Activated naive CD4-positive, alpha-beta T cell treated with Interleukin-2 at 50 U/mL for 16 hours (primary cell): Measurements from ENCODE around the gene CBX4.

Experiments
- DNase-seq: peaks from one replicate; pipeline ENCODE4 v3.0.0-alpha.2; 2020

The CBX4 gene

DNA sequence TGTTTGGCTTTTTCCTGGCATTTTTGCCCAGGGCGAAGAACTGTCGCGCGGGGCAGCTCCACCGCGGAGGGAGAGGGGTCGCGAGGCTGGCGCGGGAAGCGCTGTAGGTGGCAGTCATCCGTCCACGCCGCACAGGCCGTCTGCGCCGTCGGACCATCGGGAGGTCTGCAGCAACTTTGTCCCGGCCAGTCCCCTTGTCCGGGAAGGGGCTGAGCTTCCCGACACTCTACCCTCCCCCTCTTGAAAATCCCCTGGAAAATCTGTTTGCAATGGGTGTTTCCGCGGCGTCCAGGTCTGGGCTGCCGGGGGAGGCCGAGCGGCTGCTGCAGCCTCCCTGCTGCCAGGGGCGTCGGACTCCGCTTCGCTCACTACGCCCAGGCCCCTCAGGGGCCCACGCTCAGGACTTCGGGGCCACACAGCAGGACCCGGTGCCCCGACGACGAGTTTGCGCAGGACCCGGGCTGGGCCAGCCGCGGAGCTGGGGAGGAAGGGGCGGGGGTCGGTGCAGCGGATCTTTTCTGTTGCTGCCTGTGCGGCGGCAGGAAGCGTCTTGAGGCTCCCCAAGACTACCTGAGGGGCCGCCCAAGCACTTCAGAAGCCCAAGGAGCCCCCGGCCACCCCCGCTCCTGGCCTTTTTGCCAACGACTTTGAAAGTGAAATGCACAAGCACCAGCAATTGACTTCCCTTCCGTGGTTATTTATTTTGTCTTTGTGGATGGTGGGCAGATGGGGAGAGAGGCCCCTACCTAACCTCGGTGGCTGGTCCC lies 2.3 kb upstream of the CBX4 start:
- peak; percentile 22 for DNase-seq

DNA sequence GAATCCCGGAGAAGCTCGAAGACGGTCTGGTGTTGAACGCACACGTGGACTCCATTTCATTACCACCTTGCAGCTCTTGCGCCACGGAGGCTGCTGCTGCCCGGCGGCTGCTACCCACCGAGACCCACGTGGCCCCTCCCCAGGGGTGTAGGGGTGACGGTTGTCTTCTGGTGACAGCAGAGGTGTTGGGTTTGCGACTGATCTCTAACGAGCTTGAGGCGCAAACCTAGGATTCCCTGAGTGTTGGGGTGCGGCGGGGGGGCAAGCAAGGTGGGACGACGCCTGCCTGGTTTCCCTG lies 1.7 kb upstream of the CBX4 start:
- no peak for DNase-seq

DNA sequence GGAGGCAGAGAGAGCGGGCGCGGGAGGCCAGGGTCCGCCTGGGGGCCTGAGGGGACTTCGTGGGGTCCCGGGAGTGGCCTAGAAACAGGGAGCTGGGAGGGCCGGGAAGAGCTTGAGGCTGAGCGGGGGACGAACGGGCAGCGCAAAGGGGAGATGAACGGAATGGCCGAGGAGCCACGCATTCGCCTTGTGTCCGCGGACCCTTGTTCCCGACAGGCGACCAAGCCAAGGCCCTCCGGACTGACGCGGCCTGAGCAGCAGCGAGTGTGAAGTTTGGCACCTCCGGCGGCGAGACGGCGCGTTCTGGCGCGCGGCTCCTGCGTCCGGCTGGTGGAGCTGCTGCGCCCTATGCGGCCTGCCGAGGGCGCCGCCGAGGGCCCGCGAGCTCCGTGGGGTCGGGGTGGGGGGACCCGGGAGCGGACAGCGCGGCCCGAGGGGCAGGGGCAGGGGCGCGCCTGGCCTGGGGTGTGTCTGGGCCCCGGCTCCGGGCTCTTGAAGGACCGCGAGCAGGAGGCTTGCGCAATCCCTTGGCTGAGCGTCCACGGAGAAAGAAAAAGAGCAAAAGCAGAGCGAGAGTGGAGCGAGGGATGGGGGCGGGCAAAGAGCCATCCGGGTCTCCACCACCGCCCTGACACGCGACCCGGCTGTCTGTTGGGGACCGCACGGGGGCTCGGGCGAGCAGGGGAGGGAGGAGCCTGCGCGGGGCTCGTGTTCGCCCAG lies 1.2 kb upstream of the CBX4 start:
- DNase-seq = peak; percentile 21

DNA sequence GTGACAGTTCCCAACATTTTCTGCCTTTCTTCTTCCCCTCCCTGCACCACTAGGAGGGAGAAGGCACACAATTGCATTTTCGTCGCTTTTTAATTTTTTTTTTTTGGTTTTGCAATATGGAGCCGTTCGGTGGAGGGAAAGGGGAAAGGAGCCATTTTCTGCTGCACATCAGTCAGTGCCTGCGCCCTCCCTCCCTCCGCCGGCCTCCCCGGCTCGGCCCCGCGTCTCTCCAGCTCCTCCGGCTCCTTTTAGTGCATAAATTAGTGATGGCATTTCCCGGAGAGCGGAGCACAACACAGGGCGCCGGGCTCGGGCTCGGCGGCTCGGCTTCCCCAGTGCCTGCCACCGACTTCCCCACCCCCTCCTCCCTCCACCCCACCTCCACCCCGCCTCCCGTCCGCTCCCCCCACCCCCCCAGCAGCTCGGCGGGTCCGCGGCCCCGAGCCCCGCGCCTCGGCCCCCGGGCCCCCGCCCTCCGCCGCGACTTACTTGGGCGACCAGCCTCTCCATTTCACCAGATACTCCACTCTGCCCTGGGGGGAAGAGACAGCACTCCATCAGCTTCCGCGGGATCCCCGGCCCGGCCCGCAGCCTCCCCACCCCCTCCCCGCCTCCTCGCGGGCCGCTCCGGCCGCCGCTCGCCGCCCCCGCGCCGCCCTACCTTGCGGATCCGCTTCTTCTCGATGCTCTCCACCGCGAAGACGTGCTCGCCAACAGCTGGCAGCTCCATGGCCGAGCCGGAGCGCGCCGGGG lies 542 bp downstream of the CBX4 start:
- DNase-seq = peak; percentile 52

DNA sequence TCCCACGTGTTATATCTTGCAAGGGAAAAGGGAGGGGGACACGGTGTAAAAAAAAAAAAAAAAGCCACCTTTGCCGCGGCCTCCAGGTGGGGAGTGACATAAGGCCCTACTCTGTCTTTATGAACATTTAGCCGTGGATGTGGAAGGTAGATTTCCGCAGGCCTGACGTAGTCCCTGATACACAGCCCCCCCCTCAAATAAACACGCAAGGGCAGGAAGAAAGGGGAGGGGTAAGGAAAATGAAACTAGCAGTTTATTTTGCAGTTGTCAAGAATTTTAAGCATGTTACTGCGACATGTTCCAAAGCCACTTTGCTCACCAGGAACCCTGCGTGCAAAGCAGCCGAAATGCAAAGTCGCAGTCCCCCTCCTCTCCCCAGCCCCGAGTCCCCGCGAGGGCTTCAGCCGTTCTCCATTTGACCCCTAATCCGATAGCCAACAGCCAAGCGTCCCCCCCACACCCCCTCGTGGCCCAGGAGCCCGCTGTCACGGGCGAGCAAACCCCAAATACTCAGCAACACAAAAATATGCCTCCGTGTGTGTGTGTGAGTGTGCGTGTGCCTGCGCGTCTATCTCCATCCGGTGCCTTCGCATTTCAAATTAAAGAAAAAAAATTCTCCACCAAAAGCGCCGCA lies 1.2 kb downstream of the CBX4 start:
- DNase-seq = peak; percentile 36

DNA sequence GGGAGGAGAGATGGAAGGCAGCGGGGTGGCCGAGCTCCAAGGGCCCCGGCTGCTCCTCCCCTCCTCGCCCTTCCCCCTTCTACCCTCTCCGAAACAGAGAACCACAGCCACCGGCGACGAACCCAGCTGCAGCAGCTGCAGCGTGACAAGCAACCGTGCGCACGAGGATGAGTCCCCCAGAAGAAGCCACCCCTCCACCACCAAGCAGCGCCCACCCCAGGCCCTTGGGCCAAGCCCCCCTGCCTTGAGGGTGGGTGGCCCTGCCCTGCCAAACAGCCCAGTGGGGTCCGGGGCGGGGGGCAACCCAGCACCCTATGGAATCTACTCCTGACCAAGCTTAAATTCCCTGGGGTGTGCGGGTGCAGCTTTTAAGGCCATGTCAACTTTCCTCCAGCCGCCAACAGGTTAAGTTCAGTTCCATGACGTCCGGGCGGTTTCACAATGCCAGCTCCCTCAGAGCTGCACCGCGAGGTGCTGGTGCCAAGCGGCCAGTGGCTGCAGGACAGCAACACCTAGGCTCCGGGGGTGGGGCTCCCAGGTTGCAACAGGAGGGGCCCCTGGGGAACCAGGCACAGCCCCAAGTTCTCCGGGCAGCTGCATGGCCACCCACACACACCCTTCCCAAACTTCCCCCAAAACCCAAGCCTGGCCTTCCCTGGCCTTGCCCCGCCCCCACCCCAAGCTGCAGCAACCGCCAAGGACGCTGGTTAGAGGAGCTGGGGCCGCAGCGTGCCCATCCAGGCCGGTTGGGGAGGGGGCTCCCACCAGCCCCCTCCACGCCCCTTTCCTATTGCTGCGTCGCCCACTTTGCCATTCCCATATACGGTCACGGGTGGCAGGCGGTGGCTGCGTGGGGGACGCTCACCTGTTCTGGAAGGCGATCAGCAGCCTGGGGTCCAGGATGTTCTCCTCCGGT lies 2.0 kb downstream of the CBX4 start:
- DNase-seq = peak; percentile 40

DNA sequence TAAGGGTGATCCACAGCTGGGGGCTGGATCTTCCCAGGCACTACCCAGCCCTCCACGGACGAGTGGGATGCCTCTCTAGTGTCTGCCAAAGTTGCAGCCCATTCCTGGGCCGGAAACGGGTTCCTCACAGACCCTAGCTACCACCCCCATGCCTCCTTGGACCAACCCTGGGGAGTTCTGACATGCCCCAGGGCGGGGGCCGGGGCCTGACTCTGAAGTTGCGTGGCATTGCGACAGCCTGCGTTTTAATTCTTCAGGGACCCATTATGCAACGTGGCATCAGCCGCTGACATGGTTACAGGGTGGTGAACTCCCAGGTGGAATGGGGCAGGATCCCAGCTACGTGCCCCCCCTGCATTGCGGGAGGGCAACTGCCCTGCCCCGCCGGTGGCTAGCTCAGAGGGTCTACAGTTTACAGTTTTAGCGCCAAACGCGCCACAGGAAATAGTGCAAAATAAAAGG lies 2.7 kb downstream of the CBX4 start:
- no peak for DNase-seq

DNA sequence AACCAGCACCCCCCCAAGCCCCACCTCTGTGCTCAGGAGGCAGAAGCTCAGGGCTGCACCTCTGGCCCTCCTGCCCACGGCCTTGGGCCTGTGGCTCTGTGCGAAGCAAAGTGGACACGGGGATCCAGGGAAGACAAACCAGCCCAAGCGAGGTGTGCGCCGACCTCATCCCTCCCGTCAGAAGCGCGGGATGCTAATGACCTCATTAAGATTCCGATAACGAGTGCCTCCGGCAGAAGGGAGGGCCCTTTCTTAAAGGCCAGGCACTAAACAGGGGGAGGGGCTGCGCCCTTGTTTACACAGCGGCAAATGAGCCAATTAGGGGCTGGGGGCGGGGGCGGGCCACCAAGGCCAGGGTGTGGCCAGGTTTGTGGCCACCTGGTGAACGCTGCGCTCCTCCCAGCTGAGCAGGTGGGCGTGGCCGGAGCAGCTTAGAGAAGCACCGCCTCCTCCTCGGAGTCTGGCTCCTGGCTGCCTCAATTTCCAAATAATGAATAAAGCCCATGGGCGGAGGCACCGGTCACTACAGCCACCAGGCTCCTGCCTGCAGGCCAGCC lies 3.2 kb downstream of the CBX4 start:
- no peak for DNase-seq

DNA sequence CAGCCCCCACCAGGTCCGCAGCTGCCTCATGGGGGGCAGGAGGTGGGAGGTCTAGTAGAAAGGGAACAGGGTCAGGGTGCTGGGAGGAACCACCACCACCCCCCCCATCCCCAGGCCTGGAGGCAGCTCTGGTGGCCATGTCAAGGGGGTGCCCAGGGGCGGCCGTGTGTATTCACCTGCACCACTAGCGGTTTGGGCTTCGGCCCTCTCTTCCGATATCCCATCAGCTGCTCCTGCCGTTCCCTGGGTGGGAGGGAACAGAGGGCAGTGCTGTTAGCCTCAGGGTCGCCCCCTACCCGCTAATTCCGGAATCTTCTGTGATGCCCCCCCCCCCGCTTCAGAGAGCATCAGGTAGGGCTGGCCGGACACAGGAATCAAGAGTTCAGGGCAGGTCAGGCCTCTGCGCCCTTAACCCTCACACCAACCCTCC lies 3.8 kb downstream of the CBX4 start:
- DNase-seq = no peak

DNA sequence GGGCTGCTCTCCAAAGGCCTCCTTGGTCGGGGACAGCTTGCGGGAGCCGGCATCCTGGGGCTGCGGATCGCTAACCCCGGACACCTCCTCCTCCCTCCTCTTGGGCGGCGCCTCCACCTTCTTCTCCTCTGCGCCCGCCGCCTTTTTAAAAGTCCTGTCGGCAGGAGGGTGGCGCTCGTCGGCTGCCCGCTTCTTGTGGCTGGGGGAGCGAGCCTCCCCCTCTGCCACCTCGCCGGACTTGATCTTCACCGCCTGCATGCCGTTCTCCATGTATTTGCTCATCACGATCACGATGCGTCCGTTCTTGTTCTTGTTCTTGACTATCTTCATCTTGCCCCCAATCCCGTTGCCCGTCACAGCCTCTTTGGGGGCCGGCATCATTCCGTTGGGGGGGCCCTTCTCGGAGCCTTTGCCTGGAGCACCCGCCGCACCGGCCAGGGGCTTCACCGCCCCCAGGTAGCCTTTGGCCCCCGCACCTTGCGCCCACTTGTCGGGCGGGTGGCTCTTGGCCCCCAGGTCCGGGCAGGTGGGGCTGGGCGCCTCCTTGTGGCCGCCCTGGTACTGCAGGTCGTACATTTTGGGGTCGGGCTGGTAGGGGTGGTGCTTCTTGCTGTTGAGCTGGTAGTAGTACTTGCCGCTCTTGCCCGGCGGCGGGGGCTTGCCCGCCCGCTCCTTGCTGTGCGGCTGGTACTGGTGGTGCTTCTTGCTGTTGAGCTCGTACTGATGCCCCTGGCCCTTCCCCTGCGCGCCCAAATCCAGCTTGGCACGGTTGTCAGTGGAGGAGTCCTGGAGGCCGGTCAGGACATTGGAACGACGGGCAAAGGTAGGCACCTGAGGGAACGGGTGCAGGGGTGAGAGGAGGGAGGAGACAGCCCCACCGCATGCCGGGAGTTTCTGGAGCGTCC lies 4.4 kb downstream of the CBX4 start:
- peak; percentile 51 for DNase-seq

DNA sequence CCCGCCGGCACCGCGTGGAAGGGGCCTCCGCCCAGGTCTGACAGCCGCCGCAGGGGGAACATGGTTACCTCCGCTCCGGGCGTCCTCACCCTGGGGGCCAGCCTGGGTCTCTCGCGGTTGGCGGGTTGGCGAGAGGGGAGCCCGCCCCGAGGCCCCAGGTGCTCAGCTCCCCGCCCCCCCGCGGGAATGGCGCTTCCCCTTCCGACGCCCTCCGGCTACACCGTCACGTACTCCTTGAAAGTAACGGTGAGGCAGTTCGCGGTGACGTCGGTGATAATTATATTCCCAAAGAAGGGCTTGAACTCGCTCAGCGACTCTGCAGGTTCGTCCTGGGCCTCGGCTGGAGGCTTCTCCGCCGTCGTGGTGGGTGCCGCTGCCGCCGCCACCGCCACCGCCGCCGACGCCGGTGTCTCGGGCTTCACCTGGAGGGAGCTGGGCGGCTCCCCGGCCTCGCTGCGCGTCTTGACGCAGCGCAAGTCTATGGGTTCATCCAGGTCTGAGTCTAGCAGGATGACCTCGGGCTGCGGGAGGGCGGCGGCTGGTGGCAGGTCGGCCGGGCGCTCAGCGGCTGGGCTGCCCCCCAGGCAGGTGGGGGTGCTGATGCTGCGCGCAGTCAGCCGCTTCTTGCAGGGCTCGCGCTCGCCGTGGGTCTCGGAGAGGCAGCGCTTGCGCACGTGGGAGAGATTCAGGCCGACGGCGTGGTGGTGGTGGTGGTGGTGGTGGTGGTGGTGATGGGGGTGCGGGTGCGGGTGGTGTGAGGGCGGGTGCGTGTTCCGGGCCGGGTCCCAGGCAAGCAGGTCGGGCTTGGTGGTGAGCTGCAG lies 5.3 kb downstream of the CBX4 start:
- DNase-seq = no peak

DNA sequence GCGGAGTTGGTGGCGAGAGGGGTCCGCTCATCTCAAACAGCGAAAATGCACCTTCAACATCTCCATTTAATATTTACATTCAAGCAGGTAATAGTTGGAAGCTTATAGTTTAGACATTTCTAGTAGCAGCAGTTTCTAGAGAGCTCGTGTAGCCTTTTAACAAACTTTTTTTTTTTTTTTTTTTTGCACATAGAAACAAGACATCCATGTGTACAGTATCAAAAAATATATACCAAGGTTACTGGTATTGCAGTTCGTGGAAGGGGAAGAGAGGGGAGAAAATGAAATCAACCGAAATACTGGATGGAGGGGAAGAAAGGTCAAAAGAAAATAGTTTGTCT lies 6.2 kb downstream of the CBX4 start:
- DNase-seq = no peak

DNA sequence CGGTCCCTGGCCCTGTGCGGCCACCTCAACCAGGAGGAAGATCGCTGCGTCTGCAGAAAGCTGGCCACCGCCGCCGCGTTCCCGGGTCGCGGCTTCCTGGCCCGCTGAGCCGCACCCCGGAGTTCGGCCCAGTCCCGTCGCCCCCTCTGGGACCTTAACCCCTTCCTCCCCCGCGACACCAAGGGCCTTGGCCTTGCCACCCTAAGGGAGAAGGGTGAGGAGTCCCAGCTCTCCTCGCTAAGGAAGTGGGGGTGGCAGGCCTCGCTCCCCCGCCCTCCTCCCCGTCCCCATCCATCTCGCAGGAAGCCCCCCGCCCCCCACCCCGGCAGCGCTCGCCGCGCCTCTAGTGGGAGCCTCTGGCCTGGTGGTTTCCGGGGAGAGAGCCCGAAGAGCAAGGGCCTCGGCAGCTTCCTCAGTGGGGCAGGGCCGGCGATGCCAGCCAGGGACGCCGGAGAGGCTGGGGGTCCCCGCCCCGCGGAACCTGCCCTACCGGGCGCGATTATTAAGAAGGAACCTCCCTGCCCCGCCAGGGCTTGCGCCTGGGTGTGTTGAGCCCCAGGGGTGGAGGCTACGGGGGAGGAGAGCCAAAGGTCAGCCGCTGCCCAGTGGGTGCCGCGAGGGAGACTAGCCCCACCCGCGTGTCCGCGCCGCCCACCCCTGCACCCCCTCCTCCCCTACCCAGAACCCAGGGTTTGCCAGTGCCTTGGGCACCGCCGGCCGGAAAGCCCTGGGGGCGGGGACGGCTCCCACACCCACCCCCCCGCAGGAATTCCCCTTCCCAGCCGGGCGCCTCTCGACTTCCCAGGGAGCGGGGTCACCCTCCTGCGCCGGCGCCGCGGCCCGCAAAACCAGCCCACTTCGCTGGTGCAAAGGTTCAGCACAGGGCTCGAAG lies 6.8 kb downstream of the CBX4 start:
- DNase-seq = no peak

DNA sequence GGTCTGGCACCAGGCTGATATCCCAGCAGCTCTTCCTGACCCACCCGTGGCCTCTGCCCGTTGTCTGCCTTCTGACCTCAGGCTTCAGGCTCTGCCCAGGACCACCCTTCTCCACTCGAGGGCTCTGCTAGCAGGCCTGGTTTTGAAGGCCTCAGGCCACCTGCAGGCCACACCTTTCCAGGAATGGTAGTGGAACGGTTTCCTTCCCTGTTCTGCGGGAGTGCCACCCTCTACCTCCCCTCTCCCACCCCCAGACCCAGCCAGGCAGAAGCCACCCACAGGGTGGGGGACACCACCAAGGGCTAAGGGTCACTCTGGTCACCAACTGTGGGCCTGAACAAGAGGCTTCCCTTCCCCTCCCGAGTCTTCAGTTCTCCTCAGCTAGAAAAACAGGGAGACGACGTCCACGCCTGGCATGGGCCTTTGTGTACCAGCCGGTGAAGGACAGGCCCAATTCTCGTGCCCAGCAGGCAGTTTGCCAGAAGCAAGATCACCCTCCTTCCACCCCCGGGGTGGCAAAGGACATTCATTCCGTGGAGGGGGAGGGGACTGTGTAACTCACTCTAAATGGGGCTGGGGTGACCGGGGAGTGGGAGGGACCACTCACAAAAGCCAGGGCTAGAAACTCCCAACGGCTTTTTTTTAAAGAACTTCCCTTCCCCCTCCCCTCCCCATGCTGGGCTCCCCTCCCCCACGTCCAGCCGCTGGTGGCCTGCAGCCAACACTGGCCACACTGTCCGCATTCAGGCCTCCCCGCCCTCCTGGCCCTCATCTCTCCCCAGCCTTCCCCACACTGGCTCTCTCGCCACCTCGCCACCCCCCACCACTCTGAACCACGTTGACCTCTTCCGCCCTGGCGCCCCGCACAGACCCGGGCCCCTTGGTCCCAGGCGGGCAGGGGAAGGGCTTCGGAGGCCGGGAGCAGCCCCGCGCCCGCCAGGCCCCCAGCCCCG lies 7.7 kb downstream of the CBX4 start:
- no peak for DNase-seq

DNA sequence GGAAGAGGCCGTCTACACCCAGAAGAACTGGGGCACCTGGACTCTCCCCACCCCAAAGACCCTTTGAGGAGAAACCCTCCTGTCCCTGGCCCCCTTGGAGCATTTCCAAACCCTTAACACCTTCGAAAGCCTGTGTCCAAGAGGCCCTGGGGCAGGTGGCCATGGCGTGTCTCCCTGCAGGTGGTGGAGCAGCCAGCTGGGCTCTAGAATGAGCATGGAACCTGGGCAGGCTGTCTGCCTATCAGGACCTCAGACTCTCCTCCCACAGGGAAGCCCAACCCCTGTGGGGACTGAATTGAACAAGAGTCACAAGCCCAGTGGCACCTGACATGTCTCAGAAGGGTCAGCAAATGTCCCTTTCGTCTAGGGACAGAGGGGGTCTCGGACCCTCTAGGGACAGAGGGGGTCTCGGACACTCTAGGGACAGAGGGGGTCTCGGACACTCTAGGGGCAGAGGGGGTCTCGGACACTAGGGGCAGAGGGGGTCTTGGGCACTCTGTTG lies 8.4 kb downstream of the CBX4 start:
- DNase-seq = no peak

DNA sequence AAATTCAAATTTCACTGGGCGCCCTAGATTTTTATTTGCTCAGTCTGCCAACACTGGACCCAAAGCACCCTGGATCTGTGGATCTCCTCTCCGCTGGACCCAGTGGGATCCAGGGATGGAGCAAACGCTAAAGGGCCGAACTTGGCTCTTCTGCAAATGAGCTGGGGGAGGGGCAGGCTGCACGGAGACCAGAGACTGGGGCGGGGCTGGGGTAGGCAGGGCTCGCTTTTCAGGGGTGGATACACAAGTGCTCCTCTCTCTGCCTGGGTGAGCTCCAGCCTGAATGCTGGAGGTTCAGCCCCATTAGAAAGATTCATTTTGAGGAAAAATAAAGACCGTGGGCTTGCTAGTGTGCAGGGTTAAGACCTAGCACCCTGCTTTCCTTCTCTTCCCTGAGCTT lies 8.9 kb downstream of the CBX4 start:
- no peak for DNase-seq

DNA sequence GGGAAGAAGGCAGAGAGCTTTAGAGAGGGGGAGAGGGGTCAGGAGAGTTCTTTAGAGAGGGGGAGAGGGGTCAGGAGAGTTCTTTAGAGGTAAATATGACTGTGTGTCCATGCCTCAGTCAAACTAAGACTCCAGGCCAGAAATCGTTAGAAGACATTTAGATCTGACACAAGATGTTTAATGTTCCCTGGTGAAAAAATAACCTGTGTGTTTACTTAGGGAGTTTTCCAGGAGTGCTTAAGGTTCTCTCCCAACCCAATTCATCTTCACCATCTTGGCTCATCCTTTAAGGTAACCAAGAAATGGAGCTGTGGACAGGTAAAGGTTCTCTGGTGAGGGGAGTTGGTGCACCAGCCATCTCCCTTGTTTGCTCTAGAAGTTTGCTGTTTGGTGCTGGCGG lies 9.8 kb downstream of the CBX4 start:
- DNase-seq = no peak

DNA sequence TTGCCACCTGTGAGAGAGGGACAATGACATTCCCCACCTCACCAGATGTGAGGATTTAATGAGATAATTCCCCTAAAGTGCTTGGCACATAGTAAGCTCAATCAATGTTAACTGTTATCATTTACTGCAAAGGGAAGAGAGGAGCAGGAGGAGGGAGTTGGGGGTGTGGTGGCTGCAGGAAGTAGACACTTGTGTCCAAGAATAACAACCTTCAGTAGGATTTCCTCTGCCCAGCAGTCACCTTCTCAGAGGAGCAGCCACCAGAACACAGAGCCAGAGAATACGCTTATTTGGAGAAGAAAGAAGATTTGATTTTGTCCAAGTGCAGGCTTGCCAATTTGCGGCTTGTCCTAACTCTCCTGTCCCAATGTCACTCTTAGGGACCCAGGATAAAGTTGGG lies 10.2 kb downstream of the CBX4 start:
- no peak for DNase-seq
